Astrocyte (in vitro differentiated cells and primary cell): Measurements from ENCODE around the gene CRB3. TPM values are rescaled to one million over a fixed set of nuclear protein-coding genes. Genes with fewer than 3 reads are reported as not detected.
A peak's percentile ranks its signal among the peaks of the same experiment; 100 is the strongest.

Experiments used
- DNase-seq: peaks from one replicate; pipeline ENCODE4 v3.0.0-alpha.2; 2010; ENCODE audit warnings: low read depth
- FAIRE-seq: peaks from 2 replicates; lab custom pipeline; 2011; peaks lifted over from hg19 to GRCh38; lab: Jason Lieb, UNC
- H2AFZ ChIP-seq: 2 replicates; pipeline ENCODE4 v1.6.0; 2012; ENCODE audit warnings: low read depth, low read length, inconsistent platforms
- H3K27ac ChIP-seq: 2 replicates; pipeline ENCODE4 v1.5.1; 2011; ENCODE audit warnings: low read depth, low read length, inconsistent platforms
- H3K27me3 ChIP-seq: 2 replicates; pipeline ENCODE4 v1.6.0; 2011; ENCODE audit warnings: low read length, inconsistent platforms; ENCODE audit not compliant: insufficient read depth
- H3K36me3 ChIP-seq: 2 replicates; pipeline ENCODE4 v1.5.1; 2011; ENCODE audit warnings: low read length, inconsistent platforms; ENCODE audit not compliant: insufficient read depth
- H3K4me1 ChIP-seq: 2 replicates; pipeline ENCODE4 v1.5.1; 2011; ENCODE audit warnings: low read length, inconsistent platforms; ENCODE audit not compliant: insufficient read depth
- H3K4me2 ChIP-seq: 2 replicates; pipeline ENCODE4 v1.6.0; 2012; ENCODE audit warnings: low read length, inconsistent platforms
- H3K4me3 ChIP-seq: 2 replicates; pipeline ENCODE4 v1.5.1; 2011; ENCODE audit warnings: low read depth, mild to moderate bottlenecking, low read length, inconsistent platforms; ENCODE audit not compliant: insufficient read depth
- H3K79me2 ChIP-seq: 2 replicates; pipeline ENCODE4 v1.6.0; 2012; ENCODE audit warnings: mild to moderate bottlenecking, low read length, inconsistent platforms; ENCODE audit not compliant: insufficient read depth
- H3K9ac ChIP-seq: 2 replicates; pipeline ENCODE4 v1.6.0; 2012; ENCODE audit warnings: mild to moderate bottlenecking, low read length, inconsistent platforms
- H3K9me3 ChIP-seq: 2 replicates; pipeline ENCODE4 v1.5.1; 2012; ENCODE audit warnings: low read depth, mild to moderate bottlenecking, low read length, inconsistent platforms; ENCODE audit not compliant: insufficient read depth
- H4K20me1 ChIP-seq: 2 replicates; pipeline ENCODE4 v1.6.0; 2012; ENCODE audit warnings: low read length, inconsistent platforms; ENCODE audit not compliant: insufficient read depth
- H3K27ac Mint-ChIP-seq: one replicate; pipeline ENCODE4 v1.8.0; 2021; ENCODE audit warnings: mild to moderate bottlenecking, mixed read lengths; ENCODE audit not compliant: unreplicated experiment
- H3K27me3 Mint-ChIP-seq: one replicate; pipeline ENCODE4 v1.8.0; 2021; ENCODE audit warnings: low read depth, mixed read lengths; ENCODE audit not compliant: unreplicated experiment
- H3K36me3 Mint-ChIP-seq: one replicate; pipeline ENCODE4 v1.8.0; 2021; ENCODE audit warnings: low read depth, mixed read lengths; ENCODE audit not compliant: unreplicated experiment
- H3K4me1 Mint-ChIP-seq: one replicate; pipeline ENCODE4 v1.8.0; 2021; ENCODE audit warnings: low read depth, mixed read lengths; ENCODE audit not compliant: unreplicated experiment
- H3K4me3 Mint-ChIP-seq: one replicate; pipeline ENCODE4 v1.8.0; 2021; ENCODE audit warnings: mild to moderate bottlenecking, moderate library complexity, mixed read lengths; ENCODE audit not compliant: unreplicated experiment
- H3K9me3 Mint-ChIP-seq: one replicate; pipeline ENCODE4 v1.8.0; 2021; ENCODE audit warnings: mild to moderate bottlenecking, mixed read lengths; ENCODE audit not compliant: unreplicated experiment
- EZH2 ChIP-seq: IDR thresholded peaks from 2 replicates; pipeline ENCODE4 v1.6.1; 2012; ENCODE audit warnings: mild to moderate bottlenecking, low read length, inconsistent platforms; ENCODE audit not compliant: insufficient read depth
- total RNA-seq: library from RNA; stranded (reverse); gene quantifications from 2 replicates; pipeline ENCODE4 v1.2.1, GENCODE V29; 2021
- TF ChIP-seq, protein P1 (sequence below): IDR thresholded peaks from 2 replicates; pipeline ENCODE4 v1.5.1; 2011; ENCODE audit warnings: low read depth, mild to moderate bottlenecking, inconsistent platforms, low read length, moderate library complexity; ENCODE audit not compliant: insufficient read depth

Gene CRB3
- total RNA-seq, 1 donor from 2014 or later = 1.6 TPM

DNA sequence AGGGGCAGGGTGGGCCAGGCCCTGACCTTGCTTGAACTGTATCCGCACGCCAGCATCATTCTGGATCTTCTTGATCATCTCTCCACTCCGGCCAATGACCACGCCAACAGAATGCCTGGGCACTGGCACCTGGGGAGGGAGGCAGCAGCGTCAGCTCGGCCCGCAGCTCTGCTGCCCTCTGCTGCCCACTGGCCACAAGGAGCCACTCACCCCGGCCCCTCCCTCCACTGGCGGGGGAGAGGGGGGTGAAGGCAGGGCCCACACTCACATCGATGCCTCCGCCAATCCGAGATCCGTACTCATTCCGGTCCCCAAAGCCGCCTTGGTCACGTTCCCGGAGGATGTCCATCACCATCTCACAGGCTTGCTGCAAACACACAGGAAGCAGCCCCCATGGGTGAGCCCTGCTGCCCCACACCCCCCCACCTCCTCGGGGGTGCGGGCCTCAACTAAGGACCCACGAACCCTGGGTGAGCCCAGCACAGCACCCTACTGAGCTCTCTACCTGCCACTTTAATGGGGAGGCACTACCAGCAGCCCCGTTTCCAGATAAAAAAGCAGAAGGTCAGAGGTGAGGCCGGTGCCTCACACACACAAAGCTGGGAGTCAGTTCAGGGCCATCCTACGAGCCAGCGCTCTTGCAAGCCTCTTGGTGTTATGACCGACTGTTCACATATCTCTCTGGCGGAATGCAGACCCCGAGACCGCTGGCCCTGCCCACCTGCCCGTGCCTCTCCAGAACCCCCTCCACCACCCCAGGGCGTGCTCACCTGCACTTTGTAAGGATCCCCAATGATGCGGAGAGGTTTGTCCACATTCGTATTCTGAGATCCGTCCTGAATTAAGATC is 46.1 kb upstream of the CRB3 start:
- DNase-seq (no peak), FAIRE-seq (no peak)
- no peaks in the 10 kb centered on the region for H3K27me3 ChIP-seq
- H3K27ac Mint-ChIP-seq = no peak overlapping the region
- H3K9me3 Mint-ChIP-seq = no peaks in the 10 kb centered on the region
- peaks cover 28% of the 10 kb centered on the region for H3K36me3 ChIP-seq
- no peak for TF ChIP-seq EZH2
- TF ChIP-seq, protein P1, sequence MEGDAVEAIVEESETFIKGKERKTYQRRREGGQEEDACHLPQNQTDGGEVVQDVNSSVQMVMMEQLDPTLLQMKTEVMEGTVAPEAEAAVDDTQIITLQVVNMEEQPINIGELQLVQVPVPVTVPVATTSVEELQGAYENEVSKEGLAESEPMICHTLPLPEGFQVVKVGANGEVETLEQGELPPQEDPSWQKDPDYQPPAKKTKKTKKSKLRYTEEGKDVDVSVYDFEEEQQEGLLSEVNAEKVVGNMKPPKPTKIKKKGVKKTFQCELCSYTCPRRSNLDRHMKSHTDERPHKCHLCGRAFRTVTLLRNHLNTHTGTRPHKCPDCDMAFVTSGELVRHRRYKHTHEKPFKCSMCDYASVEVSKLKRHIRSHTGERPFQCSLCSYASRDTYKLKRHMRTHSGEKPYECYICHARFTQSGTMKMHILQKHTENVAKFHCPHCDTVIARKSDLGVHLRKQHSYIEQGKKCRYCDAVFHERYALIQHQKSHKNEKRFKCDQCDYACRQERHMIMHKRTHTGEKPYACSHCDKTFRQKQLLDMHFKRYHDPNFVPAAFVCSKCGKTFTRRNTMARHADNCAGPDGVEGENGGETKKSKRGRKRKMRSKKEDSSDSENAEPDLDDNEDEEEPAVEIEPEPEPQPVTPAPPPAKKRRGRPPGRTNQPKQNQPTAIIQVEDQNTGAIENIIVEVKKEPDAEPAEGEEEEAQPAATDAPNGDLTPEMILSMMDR = peak; percentile 21
- H3K4me3 ChIP-seq = no peak overlapping the region
- peaks cover 6% of the 10 kb centered on the region for H3K36me3 Mint-ChIP-seq
- H3K27ac ChIP-seq = no peak overlapping the region
- peaks cover 10% of the 10 kb centered on the region for H3K4me1 Mint-ChIP-seq
- H3K4me2 ChIP-seq = no peak overlapping the region
- H3K4me3 Mint-ChIP-seq = no peak overlapping the region
- H3K27me3 Mint-ChIP-seq = no peaks in the 10 kb centered on the region
- H3K79me2 ChIP-seq = peaks cover 53% of the 10 kb centered on the region
- no peak overlapping the region for H3K9ac ChIP-seq
- H2AFZ ChIP-seq = no peak overlapping the region
- peaks cover 58% of the 10 kb centered on the region for H4K20me1 ChIP-seq
- H3K4me1 ChIP-seq = peaks cover 6% of the 10 kb centered on the region
- H3K9me3 ChIP-seq = no peaks in the 10 kb centered on the region

DNA sequence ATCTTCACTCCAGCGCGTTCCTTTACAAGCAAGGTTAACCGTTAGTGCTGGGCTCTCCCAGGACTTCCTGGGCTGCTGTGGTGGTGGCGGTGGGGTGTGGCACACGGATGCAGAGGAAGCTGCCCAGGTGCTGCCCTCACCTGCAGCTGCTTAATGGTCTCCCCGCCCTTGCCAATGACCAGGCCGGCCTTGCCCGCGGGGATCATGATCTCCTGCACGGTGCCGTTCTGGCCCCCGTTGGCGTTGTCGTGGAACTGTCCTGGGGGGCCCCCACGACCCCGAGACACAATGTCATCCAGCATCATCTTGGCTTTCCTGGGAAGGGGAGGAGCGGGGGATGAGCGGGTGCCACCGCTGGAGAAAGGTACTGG is 45.5 kb upstream of the CRB3 start:
- Mint-ChIP-seq H3K27me3 (no peaks in the 10 kb centered on the region), H3K4me3 (no peak overlapping the region), H3K9me3 (no peaks in the 10 kb centered on the region), H3K27ac (no peak overlapping the region), H3K36me3 (peaks cover 6% of the 10 kb centered on the region), H3K4me1 (peaks cover 10% of the 10 kb centered on the region)
- Histone ChIP-seq H3K27me3 (no peaks in the 10 kb centered on the region), H4K20me1 (peaks cover 64% of the 10 kb centered on the region), H3K36me3 (peaks cover 28% of the 10 kb centered on the region), H3K4me2 (no peak overlapping the region), H3K79me2 (peaks cover 59% of the 10 kb centered on the region), H3K4me1 (peaks cover 11% of the 10 kb centered on the region), H3K4me3 (no peak overlapping the region), H3K9me3 (no peaks in the 10 kb centered on the region), H2AFZ (no peak overlapping the region), H3K9ac (no peak overlapping the region), H3K27ac (no peak overlapping the region)
- no peak for FAIRE-seq
- DNase-seq = no peak
- TF ChIP-seq, protein P1 = no peak
- TF ChIP-seq EZH2 = no peak
